Keratinocyte (primary cell): Measurements from ENCODE around the gene CD99L2.

ENCODE experiments used
- EZH2 ChIP-seq: IDR thresholded peaks from one replicate; pipeline ENCODE4 v1.6.1; 2012; ENCODE audit warnings: inconsistent platforms, mild to moderate bottlenecking, low read length, moderate library complexity
- TF ChIP-seq, protein P1 (sequence below), 3 experiments: IDR thresholded peaks in 1 of 3; conservative IDR thresholded peaks in 1 of 3; optimal IDR thresholded peaks in 1 of 3; 2 replicates in 2 of 3; 3 replicates in 1 of 3; pipeline versions ENCODE3 to v1.5.1; 2011; ENCODE audit warnings: low read length in 3 of 3, mild to moderate bottlenecking in 3 of 3, moderate library complexity in 2 of 3, control low read depth in 1 of 3, inconsistent platforms in 1 of 3; ENCODE audit not compliant: insufficient read depth in 2 of 3; ENCODE audit errors: extremely low read depth in 1 of 3

DNA sequence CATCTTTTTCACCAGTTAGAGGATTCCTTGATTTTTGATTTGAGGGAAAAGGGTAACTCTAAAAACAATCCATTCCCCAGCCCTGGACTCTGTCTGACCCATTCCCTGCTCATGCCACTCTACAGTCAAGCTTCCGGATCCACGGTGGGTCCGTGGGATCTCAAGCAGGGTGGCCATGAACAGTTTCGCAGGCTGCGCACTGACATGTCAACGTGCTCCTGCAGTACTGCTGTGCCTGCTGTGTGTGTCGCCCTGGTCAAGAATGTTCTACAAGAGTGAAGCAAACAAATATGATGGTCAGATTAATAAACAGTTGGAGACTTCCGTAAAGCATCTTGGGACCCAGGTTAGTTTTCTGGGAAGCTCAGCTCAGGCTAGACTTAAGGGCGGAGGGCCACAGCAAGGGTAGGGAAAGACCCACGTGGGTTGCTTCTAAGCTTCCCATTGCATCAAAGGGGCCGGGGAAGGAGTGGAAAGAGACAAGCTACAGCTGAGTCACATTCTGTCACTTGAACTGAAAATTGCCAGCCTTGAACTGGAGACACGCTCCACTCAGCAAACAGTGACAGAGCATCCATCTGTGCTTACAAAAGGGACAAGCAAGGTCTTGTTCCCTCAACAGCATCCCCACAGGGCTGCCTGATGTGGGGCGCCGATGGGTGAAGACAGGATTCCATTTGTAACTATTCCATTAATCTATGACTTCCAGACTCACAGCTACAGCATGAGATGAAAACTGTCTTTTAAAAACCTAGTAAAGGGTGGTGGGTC, 123.5 kb downstream of the CD99L2 start:
- TF ChIP-seq, protein P1, sequence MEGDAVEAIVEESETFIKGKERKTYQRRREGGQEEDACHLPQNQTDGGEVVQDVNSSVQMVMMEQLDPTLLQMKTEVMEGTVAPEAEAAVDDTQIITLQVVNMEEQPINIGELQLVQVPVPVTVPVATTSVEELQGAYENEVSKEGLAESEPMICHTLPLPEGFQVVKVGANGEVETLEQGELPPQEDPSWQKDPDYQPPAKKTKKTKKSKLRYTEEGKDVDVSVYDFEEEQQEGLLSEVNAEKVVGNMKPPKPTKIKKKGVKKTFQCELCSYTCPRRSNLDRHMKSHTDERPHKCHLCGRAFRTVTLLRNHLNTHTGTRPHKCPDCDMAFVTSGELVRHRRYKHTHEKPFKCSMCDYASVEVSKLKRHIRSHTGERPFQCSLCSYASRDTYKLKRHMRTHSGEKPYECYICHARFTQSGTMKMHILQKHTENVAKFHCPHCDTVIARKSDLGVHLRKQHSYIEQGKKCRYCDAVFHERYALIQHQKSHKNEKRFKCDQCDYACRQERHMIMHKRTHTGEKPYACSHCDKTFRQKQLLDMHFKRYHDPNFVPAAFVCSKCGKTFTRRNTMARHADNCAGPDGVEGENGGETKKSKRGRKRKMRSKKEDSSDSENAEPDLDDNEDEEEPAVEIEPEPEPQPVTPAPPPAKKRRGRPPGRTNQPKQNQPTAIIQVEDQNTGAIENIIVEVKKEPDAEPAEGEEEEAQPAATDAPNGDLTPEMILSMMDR (optimal IDR thresholded peaks at IDR 0.05 in 1 of 3, IDR thresholded peaks at IDR 0.05 in 1 of 3, conservative IDR thresholded peaks at IDR 0.05 in 1 of 3; ENCODE audit: extremely low read depth in 1 of 3, insufficient read depth in 2 of 3, low read length in 3 of 3): no peak
- no peak for TF ChIP-seq EZH2
